Muscle of arm (tissue), 12 donors: ENCODE data around the gene GRM8. TPM values are rescaled to one million over a fixed set of nuclear protein-coding genes. Genes with fewer than 3 reads are reported as not detected.

Experiments
- DNase-seq: peaks from one replicate; pipeline ENCODE4 v3.0.0-alpha.2; 2013
- polyA plus RNA-seq, 12 donors: library from polyadenylated mRNA; unstranded; fragments of 120-200 nt; gene quantifications; one replicate each; pipeline ENCODE4 v1.2.1, GENCODE V29; 2013; ENCODE audit not compliant: insufficient read length in 12 of 12

GRM8 gene
- polyA plus RNA-seq, 12 donors, result 0.09 to 2.0 (median 0.33) TPM; not detected in 4

DNA sequence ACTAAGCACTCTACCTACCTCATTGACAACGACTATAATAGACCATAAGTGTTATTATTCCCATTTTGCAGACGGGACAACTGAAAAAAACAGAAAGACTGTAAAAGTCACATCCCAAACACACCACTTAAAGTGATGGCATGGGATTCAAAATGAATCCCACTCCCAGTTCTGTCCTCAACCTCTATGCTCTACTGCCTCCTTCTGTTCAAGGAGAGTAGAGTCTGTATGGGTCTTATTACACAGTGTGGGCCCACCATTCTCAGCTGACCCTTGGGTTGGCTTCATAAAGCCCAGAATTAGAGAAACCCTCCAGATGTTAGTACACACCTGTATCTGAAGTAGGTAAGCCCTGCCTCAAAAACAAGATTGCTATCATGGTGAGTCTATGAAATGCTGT lies 102.2 kb downstream of the GRM8 start:
- no peak for DNase-seq

- DNase-seq, result no peak
These were observed 105.8 kb downstream of the GRM8 start for GRCh38 chr7:127146746-127147536.

GRCh38 chr7:127137146-127137545 lies 115.6 kb downstream of the GRM8 start:
- no peak for DNase-seq

DNA sequence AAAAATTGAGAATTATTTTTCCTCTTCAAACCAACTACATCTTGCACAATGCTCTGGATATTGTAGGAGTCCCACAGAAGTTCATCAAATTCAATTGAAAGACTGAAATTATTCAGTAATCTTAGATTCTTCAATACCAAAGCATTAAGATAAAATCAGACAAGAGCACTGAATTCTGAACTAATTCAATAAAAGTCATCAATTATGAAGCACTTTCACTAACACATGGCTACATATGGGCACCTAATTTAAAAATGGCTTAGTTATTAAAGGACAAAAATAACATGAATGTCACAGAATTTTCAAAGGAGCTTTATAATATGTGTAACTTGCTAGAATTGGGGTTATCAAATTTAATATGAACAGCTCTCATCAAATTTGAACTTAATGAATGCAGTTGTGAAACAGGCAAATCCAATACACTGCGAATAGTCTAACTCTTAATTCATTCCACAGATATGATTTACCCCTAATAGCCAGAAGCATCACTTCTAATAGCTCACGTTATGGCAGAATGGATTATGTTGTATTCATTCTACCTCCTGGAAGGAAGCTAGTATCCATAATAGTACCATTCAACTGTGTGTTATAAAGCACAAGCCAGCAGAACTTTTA lies 116.8 kb downstream of the GRM8 start:
- DNase-seq, result no peak

DNA sequence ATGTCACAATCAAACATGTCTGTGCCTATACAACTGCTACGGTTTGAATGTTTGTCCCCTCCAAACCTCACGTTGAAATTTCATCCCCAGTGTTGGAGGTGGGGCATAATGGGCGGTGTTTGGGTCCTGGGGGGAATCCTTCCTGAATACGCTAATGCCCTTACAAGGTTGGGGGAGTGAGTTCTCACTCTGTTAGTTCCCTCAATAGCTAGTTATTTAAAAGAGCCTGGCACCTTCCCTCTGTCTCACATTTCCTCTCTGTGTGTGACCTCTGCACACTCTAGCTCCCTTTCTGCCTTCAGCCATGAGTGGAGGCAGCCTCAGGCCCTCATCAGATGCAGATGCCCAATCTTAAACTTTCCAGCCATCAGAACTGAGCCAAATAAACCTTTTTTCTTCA lies 129.5 kb downstream of the GRM8 start:
- no peak for DNase-seq

- DNase-seq, result no peak
These were observed 133.2 kb downstream of the GRM8 start for GRCh38 chr7:127119517-127119916.

GRCh38 chr7:127114742-127115265 lies 137.9 kb downstream of the GRM8 start:
- DNase-seq, result no peak

DNA sequence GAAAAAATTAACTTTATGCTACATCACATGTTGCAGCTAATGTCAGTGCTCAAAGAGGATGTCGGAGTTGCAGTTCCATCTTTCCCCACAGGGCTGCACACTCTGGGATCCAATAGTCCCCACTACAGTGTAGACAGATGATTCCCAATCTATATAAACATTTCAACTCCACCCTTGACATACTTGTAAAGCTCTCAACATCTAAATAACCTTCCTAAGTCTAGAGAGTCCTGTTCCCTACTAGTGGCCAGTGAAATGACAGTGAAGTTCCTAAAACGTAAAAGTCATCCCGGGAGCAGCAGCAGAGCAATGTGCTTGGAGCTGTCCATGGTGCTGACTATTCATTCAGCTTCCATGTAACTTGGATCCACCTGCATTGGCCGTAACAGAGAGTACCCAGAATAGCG lies 145.1 kb downstream of the GRM8 start:
- DNase-seq, result peak; percentile 59

GRCh38 chr7:127093340-127093739 lies 159.4 kb downstream of the GRM8 start:
- no peak for DNase-seq

DNA sequence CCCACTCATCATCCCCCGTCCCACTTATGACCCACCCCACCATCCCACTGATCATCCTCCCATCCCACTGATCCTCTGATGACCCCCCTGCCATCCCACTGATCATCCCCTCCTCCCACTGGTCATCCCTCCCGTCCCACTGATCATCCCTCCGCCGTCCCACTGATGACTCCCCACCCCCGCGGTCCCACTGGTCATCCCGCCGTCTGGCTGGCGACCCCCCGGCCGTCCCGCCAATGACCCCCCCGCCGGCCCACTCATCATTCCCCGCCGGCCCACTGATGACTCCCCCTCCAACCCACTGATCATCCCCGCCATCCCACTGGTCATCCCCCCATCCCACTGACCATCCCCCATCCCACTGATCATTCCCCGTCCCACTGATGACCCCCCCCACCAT lies 161.1 kb downstream of the GRM8 start:
- DNase-seq, result no peak

DNA sequence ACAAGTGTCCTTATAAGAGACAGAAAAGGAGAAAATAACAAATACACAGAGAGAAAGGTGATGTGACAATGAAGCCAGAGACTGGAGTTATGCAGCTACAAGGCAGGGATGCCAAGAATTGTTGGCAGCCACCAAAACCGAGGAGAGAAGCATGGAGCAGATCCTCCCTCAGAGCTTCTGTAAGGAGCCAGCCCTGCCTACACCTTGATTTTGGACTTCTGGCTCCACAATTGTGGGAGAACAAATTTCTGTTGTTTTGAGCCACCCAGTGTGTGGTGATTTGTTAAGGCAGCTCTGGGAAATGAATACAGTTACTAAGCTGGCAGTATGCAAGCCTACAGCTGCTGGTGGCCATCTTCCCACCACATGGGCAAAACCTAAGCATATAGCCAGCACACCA lies 163.6 kb downstream of the GRM8 start:
- no peak for DNase-seq

- no peak for DNase-seq
These were observed 171.2 kb downstream of the GRM8 start for GRCh38 chr7:127081539-127081938.

GRCh38 chr7:127080576-127080975 lies 172.2 kb downstream of the GRM8 start:
- DNase-seq, result no peak

GRCh38 chr7:127066974-127067373 lies 185.8 kb downstream of the GRM8 start:
- no peak for DNase-seq

DNA sequence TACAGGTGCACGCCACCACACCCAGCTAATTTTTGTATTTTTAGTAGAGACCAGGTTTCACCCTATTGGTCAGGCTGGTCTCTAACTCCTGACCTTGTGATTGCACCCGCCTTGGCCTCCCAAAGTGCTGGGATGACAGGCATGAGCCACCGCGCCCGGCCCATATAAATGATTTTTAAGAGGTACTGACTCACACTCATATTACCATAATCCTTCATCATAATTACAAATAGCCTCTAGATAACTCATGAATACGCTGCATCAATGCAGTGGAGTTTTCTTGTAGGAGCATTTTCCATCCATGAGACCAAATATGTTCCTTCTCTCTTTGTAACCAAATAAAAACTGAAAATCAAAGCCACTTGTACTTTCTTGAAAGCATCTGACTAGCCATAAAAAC lies 193.3 kb downstream of the GRM8 start:
- no peak for DNase-seq

DNA sequence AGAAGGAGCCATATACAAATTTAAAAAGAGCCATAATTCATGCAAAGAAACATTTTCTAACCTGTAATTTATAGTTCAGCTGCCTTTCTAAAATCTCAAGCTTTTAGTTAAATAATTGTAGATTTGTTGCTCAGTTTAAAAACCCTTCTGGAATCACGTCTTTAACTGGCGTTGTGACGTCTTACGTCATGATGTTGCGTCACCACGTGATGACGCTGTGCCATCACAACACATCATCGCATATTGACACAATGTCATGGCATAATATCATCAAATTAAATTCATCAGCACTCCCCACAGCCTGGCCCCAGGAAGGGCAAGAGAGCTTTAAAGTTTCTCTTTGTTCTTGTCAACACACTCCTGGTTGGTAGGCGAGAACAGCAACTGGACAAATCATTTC lies 194.8 kb downstream of the GRM8 start:
- DNase-seq, result no peak

DNA sequence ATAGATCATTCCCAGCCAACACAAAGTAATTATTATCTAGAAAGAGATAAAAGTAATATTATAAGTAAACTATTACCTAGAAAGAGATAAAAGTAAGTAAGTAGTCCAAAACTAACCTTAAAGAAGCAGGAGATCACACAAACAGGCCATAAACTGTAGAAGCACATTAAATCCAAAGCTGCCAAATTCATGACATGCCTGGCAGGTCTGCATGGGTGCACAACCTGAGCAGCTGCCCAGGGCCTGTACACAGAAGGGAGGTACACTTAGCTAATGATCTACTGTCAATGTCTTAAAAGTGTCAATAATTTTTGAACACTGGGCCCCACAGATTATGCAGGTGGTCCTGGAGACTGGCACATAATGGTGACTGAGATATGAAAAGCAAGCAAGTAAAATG lies 196.5 kb downstream of the GRM8 start:
- no peak for DNase-seq

DNA sequence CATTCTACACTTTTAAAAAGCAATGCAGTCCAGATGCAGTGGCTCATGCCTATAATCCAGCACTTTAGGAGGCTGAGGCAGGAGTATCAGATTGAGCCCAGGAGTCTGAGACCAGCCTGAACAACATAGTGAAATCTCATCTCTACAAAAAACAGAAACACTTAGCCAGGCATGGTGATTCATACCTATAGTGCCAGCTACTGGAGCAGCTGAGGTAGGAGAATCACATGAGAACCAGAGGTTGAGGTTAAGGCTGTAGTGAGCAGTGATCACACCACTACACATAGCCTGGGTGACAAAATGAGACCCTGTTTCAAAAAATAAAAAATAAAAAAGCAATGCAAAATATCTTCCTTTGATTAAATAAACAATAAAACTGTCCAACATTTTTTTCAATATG lies 205.2 kb downstream of the GRM8 start:
- DNase-seq, result no peak

DNA sequence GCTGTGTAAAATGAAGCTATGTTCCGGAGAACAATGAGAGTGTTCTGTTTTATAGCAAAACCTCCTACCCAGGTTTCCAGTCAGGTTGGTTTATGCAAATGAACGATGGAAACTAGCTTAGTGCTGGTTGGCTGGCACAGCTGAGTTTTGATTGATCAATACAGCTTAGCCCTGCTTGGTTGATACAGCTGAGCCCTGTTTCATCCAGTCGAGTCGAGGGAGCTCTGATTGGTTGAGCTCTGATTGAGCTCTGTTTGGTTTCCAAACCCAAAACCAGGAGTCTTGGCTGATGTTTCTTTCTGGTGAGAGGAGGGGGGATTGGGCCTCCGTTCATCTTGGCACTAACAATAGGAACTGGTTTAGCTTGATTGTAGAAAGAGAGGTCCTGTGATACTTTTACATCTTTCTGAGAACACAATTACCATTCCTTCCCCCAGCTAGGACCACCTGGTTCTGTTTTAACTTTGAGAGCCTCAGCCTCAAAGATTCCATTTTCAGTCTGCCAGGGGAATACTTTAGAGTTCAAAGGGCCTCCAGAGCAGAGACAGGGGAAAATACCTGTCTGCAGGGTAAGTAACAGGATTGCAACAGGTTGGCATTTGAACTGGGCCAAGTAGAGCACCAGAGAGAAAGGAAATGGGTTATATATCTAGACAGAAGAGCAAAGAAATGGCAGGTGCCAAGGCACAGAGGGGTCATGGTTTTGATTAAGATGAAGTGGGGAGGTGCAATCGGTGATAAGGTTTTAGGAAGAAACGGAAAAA lies 210.9 kb downstream of the GRM8 start:
- no peak for DNase-seq

- DNase-seq, result no peak
These were observed 212.7 kb downstream of the GRM8 start for GRCh38 chr7:127040042-127040441.

GRCh38 chr7:127039541-127039940 lies 213.2 kb downstream of the GRM8 start:
- no peak for DNase-seq

- DNase-seq, result no peak
These were observed 217.4 kb downstream of the GRM8 start for GRCh38 chr7:127035203-127035849.
